ENCODE results near the gene MED28.

- TF ChIP-seq CTCF (IDR thresholded peaks at IDR 0.05) (no peak), EZH2 (IDR thresholded peaks at IDR 0.05; ENCODE audit: borderline replicate concordance, insufficient read depth, low read depth, low read length, poor library complexity, severe bottlenecking) (no peak)
Observed at GRCh38 chr4:17636341-17636695, 21.9 kb downstream of the MED28 start.

Data from B cell (primary cell).